NCI-H524 (cell line): ENCODE measurements around the gene FAM163B.
"Not testable (repeated sequence)": the region's sequence is repeated elsewhere in the genome, so short reads cannot be mapped to it uniquely, and the experiment has no call there.

Source experiments
- DNase-seq, 2 experiments: peaks; one replicate each; lab custom pipeline; 2025; lab: John Stamatoyannopoulos, UW

FAM163B gene

GRCh38 chr9:133639613-133640012 lies 30.4 kb upstream of the FAM163B start:
- no peak for DNase-seq

- peak in 1 of 2 experiments; percentile 31 for DNase-seq
Measured at GRCh38 chr9:133638711-133639110, 29.5 kb upstream of the FAM163B start.

GRCh38 chr9:133638076-133638475 lies 28.9 kb upstream of the FAM163B start:
- no peak for DNase-seq

GRCh38 chr9:133637451-133638055 lies 28.4 kb upstream of the FAM163B start:
- peak in 1 of 2 experiments; percentile 36 for DNase-seq

GRCh38 chr9:133636902-133637301 lies 27.7 kb upstream of the FAM163B start:
- DNase-seq, result no peak

- no peak for DNase-seq
Measured at GRCh38 chr9:133635533-133636531, 26.6 kb upstream of the FAM163B start, which contains the start of gene DBH. DBH (plus strand) TSS chr9:133636363; CDS start chr9:133636372, 9 bp downstream.

GRCh38 chr9:133635098-133635497 lies 25.9 kb upstream of the FAM163B start:
- DNase-seq, result no peak

GRCh38 chr9:133634081-133634691 lies 25.0 kb upstream of the FAM163B start:
- peak in 1 of 2 experiments; percentile 55 for DNase-seq

GRCh38 chr9:133633681-133634080 lies 24.5 kb upstream of the FAM163B start:
- DNase-seq, result no peak

- DNase-seq, result no peak
Measured at GRCh38 chr9:133632806-133633680, 23.9 kb upstream of the FAM163B start.

- DNase-seq, result no peak
Measured at GRCh38 chr9:133631111-133631510, 21.9 kb upstream of the FAM163B start.

GRCh38 chr9:133629221-133630110 lies 20.3 kb upstream of the FAM163B start:
- no peak for DNase-seq

- DNase-seq, result no peak
Measured at GRCh38 chr9:133628766-133629165, 19.6 kb upstream of the FAM163B start.

- no peak for DNase-seq
Measured at GRCh38 chr9:133627341-133627740, 18.2 kb upstream of the FAM163B start.

GRCh38 chr9:133626008-133626407 lies 16.8 kb upstream of the FAM163B start:
- DNase-seq, result not testable (repeated sequence)

- DNase-seq, result no peak
Measured at GRCh38 chr9:133622555-133622954, 13.4 kb upstream of the FAM163B start.

GRCh38 chr9:133621725-133622267 lies 12.6 kb upstream of the FAM163B start:
- no peak for DNase-seq

GRCh38 chr9:133619791-133620190 lies 10.6 kb upstream of the FAM163B start:
- no peak for DNase-seq

GRCh38 chr9:133618726-133619125 lies 9.5 kb upstream of the FAM163B start:
- no peak for DNase-seq
